HG03521 (cell line): Measurements from ENCODE around the gene MCFD2.

ENCODE experiments used
- ATAC-seq: cut with Tn5 transposase; IDR thresholded peaks from one replicate; pipeline ENCODE4 v1.9.1; 2021; ENCODE audit warnings: mild to moderate bottlenecking, moderate library complexity; ENCODE audit not compliant: unreplicated experiment

The MCFD2 gene

DNA sequence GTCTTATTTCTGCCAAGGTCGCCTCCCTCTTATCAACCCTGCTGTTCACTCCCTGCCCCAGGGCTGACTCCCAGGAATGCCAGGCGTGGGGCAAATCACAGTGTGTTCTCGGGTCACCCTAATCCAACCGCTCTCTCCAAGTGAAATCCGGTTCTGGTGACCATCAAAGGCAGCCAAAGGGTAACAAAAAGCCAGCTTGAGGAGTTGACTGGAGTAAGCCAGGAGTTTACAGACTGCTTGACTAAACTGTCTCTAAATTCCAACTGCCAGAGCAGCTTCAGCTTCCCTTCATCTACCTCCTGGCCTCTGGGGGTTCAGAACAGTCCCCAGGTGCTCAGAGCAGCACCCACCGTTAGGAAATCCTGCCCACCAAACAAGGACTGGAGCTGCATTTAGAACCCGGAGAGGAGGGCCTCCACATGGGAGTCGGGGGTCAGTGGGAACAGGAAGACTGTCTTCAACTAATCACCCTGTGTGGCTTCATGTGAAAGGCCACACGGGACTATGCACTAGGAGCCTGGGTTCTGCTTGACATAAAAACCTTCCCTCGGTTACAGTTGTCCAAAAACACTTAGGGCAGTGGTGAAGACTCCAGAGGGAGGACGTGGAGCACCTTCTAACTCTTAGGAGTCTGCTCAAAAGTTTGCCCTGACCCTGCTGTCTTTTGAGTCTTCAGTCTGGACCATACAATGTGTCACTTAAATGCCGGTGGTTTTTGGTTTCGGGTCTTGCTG is 24.2 kb upstream of the MCFD2 start:
- ATAC-seq: no peak

- ATAC-seq: no peak
Measured at GRCh38 chr2:46937471-46937901, 21.9 kb upstream of the MCFD2 start.

DNA sequence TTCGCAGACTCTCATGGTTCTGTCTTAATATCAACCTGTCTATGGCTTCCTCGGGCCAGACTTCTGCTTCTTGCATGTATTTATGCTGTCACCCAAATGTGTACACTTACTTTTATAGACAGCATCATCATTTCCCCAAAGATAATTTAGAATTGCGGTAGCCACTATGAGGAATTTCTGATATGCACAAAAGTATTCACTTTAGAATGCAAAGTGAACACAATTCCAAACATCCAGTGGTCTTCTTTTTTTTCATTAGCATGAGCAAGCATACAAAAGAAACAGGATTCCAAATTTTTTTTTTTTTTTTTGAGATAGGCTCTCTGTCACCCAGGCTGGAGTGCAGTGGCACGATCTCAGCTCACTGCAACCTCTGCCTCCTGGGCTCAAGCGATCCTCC is 21.0 kb upstream of the MCFD2 start:
- no peak for ATAC-seq

DNA sequence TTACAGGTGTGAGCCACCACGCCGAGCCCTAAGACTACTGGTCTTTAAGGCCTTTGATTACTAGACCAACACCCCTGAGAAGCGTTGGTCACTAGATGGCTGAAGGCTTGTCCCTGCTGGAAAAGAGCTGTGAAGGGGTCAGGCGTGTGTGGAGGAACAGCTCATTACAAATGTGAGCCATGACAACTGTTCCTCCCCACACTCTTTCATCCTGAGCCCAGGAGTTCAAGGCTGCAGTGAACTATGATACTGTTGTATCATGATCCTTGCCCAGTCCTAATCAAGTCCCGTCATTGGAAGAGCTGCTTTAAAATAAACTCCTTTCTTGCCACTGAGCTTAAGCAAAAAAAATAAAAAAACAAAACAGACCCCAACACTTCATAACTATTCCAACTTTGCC is 19.5 kb upstream of the MCFD2 start:
- ATAC-seq: no peak

DNA sequence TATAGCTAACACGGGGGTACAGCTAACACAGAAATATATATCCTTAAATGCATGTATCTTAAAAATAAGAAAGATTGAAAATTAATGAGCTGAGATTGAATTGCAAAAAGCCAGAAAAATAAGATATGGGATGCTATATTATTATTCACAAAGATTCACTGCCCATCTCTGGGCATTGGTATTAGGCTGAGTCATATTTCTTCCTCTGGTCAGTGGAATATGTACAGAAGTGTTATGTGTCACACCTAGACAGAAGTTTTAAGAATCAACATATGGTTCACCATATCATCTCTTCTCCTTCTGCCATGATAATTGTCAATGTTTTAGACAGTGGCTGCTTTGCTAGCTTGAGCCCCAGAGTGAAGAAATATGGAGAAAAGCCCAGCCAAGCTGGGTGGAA is 14.0 kb upstream of the MCFD2 start:
- no peak for ATAC-seq

GRCh38 chr2:46926863-46927262 is 11.3 kb upstream of the MCFD2 start:
- no peak for ATAC-seq

DNA sequence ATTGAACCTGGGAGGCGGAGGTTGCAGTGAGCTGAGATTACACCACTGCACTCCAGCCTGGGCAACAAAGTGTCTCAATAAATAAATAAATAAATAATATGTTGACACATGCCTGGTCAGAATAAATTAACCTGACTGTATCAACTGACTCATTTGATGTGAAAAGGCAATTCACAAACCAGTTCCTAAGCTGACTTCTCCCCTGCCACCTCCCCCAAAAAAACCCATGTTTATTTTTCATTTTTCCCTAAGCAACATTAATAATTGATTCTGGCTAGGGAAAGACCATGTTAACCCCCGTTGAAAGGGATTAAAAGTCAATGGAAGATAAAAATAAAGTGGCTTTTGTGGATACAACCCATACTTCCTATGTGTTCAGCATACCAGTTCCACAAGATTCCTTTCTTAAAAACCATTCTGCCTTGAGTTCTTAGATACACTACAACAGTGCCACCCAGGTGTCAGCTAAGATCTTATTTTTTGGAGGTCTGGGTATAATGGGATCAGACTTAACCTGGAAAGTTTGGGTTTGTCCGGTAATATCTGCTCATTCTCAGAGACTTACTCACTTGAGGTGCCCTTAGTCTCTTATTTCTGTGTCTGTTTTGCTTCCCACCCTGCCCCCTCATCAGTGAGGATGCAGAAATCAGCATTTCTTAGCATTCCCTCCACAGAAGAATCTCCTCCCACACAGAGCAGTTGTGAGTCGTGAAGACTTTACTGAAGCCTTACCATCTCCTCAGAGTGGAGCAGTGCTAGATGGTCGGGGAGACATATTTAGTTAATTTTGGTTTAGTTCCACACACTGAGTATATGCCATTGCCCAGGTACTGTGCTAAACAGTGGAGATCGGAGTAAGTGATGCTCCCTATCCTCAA is 10.1 kb upstream of the MCFD2 start:
- ATAC-seq: no peak

- no peak for ATAC-seq
Measured at GRCh38 chr2:46924608-46925007, 9.0 kb upstream of the MCFD2 start.

GRCh38 chr2:46924038-46924437 is 8.4 kb upstream of the MCFD2 start:
- ATAC-seq: no peak

- no peak for ATAC-seq
Measured at GRCh38 chr2:46923041-46923528, 7.5 kb upstream of the MCFD2 start.

DNA sequence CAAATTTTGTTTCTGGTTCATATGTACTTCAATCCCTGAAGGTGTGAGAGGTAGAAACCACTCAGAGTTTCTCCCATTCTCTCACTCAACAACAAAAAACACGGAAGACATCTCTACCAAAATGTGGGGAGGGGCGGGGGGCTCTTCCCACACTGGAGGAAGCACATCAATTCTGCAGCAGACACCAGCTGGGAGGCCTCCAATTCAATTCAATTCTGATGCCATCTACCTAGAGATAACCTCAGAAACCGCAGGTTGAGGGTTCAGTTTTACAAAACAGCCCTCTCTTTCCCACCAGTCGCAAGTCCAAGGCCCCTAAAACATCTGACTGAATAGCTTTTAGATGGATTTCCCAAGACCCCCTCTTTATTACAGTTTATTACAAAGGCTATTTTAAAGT is 7.0 kb upstream of the MCFD2 start:
- ATAC-seq: no peak

DNA sequence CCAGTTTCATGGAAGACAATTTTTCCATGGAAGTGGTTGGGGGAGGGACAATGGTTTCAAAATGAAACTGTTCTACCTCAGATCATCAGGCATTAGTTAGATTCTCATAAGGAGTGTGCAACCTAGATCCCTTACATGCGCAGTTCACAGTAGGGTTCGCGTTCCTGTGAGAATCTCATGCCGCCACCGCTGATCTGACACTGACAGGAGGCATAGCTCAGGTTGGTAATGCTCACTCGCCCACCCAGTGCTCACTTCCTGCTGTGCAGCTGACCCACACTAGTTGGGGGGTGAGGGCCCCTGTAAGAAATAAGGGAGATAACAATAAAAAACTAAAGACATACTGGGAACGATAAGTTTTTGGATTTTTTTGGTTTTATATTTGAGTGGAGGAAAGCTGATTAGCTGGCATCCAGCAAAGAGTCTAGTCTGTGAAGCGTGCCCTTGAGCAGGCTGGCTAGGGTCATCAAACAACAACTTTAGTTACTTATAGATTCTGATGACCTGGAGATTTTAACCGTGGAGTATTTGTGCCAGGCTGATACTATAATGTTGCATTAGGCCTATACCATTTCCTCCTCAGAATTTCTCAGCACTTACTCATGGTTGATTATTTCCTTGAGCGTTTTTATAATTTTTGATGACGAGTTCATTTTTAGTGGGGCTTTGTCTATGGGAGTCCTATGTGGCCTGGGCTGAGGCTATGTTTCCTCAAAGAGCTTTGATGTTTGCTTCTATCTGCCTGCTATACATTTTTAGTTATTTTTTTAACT is 6.3 kb upstream of the MCFD2 start:
- ATAC-seq: no peak

DNA sequence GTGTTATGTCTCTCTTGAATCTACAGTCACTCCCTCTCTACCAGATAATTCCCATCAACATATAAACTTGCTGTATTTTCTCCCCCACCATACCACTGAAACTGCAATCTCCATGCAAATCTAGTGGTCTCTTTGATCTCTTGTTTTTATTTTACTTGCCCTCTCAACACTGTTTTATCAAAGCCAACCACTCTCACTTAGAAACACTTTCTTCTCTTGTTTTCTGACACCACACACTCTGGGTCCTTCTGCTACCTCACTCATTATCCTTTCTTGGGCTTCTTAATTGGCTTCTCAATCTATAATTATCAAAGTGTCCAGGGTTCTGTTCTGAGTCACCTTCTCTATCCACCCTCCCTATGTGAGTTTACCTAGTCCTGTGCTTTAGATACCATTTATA is 2.0 kb upstream of the MCFD2 start:
- no peak for ATAC-seq

DNA sequence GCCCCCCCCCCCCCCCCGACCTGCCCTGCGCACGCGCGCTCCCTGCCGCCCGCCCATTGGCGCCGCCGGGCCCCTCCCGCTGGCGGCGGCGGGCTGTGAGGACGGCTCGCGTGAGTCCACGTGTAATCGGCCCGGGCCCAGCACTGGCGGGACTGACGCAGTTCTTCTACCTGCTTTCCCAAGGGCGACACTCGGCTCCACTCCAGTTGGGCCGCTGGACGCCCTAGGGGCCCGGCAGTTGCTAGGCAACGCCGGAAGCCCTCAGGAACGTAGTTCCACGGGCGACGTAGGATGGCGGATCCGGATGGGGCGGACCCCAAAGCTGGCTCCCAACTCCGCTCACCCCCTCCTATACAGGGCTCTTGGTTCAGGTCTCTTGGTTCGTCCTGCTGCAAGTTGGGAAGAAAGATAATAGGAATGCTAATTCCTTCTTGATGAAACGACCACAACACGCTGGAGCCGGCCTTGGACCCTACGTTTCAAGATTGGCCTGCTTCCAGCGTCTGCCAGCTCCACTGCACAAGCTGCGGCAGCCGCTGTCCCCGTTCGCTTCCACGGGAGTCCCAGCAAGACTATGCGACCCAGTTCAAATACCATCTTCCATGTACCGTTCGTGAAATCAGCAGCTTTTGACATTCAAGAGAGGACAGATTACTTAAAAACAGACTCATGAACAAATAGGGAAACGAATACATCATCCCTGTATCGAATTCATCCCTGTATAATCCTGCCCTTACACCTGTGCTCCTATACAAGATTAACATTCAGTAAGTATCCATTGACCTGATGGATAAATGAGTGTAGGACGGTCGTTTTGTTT is 415 bp upstream of the MCFD2 start:
- ATAC-seq: peak; percentile 74

GRCh38 chr2:46914578-46915230 is 902 bp downstream of the MCFD2 start:
- ATAC-seq: no peak

DNA sequence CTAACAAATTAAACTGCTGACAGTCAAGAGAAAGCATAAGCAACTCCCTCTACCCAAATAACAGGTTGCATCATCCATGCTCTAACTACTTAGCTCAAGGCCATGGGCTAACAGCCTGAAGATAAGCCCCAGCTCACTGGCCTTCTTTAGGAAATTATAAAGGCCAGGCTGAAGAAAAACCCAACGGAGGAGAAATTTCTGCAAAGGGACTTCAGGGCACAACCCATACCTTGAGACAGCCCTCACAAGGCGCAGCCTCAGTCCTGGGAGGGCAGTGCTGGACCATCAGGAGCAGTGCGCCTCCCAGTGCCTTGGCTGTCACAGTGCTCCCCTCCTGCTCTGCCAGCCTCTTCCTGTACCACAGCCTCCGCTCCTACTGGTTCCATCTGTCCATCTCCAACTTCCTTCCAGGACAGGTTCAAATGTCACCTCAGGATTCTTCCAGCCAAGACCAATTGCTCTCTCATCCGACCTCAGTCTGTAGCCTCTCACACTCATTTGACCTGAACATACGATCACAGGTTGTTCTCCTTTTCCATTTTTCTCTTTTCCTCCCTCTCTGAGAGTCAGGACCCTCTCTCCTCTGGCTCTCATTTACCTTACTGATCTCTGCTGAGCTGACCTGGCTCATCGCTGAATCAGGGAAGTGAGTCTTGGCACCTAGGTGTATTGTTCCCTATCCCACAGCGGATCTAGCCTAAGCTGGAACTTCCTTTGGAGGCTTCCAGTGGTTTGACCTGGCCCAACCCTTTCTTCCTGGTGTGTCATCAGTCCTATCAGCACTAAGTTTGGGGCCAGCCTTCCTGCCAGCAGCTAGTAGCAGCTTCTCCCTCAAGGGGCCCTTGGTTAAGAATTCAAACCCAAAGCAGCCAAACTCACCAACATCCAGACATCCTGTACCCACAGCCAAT is 1.9 kb downstream of the MCFD2 start:
- no peak for ATAC-seq

DNA sequence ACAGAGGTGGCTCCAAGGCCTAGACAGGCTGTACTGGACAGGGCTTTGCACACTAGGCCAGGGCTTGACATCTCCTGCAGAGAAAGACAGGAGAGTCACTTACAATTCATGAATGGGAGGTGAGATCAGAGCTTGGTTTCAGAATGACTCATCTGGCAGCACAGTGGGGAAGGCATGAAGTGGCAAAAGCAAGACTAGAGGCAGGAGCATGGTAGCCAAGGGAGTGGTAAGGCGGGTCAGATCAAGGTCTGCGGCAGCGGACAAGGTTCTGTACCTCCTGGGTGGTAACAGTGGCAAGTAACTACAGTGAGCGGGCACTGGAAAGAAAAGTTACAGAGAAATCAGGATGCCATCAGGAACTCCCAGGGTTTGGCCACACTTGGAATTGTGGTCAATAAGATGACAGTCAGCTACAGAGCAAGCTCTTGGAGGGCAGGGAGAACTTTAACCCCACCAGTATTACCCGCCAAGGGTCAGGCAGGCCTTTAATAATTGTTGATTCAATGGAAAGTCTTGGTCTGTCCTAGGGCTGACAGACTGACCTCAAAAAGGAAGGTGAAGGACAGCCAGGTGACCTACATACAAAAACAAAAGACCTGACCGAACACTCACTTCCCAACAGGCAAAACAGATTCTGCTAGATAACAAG is 5.7 kb downstream of the MCFD2 start:
- ATAC-seq: peak; percentile 79

GRCh38 chr2:46909150-46909549 is 6.5 kb downstream of the MCFD2 start:
- no peak for ATAC-seq
